Transverse colon (tissue), 4 donors: ENCODE measurements around the gene ANP32B. TPM values are rescaled to one million over a fixed set of nuclear protein-coding genes. Genes with fewer than 3 reads are reported as not detected.
"Not testable (repeated sequence)": the region's sequence is repeated elsewhere in the genome, so short reads cannot be mapped to it uniquely, and the experiment has no call there.

Experiments used
- DNase-seq: peaks from one replicate; pipeline ENCODE4 v3.0.0-alpha.2; 2019
- H3K27ac ChIP-seq, 4 donors: fragments of 200-600 bp; sonication (generic); 2 replicates each; pipeline ENCODE4 v1.5.1; 2016 to 2018; ENCODE audit warnings: inconsistent platforms in 4 of 4
- H3K27me3 ChIP-seq: fragments of 200-600 bp; sonication (generic); 2 replicates; pipeline ENCODE4 v1.5.1; 2017; ENCODE audit warnings: inconsistent platforms
- H3K36me3 ChIP-seq, 4 donors: fragments of 200-600 bp; sonication (generic); 2 replicates each; pipeline ENCODE4 v1.5.1; 2017 to 2019; ENCODE audit warnings: inconsistent platforms in 4 of 4
- H3K4me1 ChIP-seq, 4 donors: fragments of 200-600 bp; sonication (generic); 2 replicates each; pipeline ENCODE4 v1.5.1; 2017 to 2020; ENCODE audit warnings: inconsistent platforms in 4 of 4
- H3K4me3 ChIP-seq, 4 donors: fragments of 200-600 bp; sonication (generic); 1 replicate in 1 of 4; 2 replicates in 3 of 4; pipeline versions ENCODE4 v1.5.1 to v1.6.1; 2017 to 2019; ENCODE audit warnings: inconsistent platforms in 4 of 4
- H3K9me3 ChIP-seq, 2 donors: fragments of 200-600 bp; sonication (generic); 2 replicates each; pipeline ENCODE4 v1.5.1; 2017 to 2019; ENCODE audit warnings: inconsistent platforms in 2 of 2
- EP300 ChIP-seq: sonication (generic); formaldehyde crosslinking; IDR thresholded peaks from one replicate; pipeline ENCODE4 v1.6.1; 2017; ENCODE audit warnings: antibody characterized with exemption, low read depth
- POLR2A ChIP-seq: fragments of 450-650 bp; IDR thresholded peaks from one replicate; pipeline ENCODE4 v1.6.1; 2016; ENCODE audit warnings: antibody characterized with exemption, mild to moderate bottlenecking, moderate library complexity
- POLR2AphosphoS5 ChIP-seq, 3 donors: sonication (generic); formaldehyde crosslinking; IDR thresholded peaks; one replicate each; pipeline ENCODE4 v1.6.1; 2016; ENCODE audit warnings: antibody characterized with exemption in 3 of 3
- WGBS, 2 donors: methylation state at CpG; one replicate each; pipeline ENCODE4 v1.1.5; 2018; ENCODE audit warnings: low coverage in 1 of 2; 5-methylcytosine and 5-hydroxymethylcytosine counted together
- in situ Hi-C, 4 donors: fragments of 200-750 bp; cut with MboI; loops; one replicate each; pipeline versions ENCODE4 v1.15.0 to v1.15.1; 2017; ENCODE audit warnings: low sequenced_read_pairs in 3 of 4, low pct_ligation_motif_present in 1 of 4, low pct_unique_long_range_greater_than_20kb in 1 of 4
- intact Hi-C: fragments of 100-400 bp; cut with DNase I; formaldehyde crosslinking; loops from one replicate; pipeline ENCODE4 v1.15.1; 2023; ENCODE audit warnings: low total_unique reads
- total RNA-seq, 4 donors: library from RNA; depleted of rRNA; stranded (reverse); fragments of >200 nt; gene quantifications; one replicate each; pipeline ENCODE4 v1.1.0, GENCODE V29; 2016
- TF ChIP-seq, protein P1 (sequence below), 5 experiments: fragments of 200-600 bp in 3 of 5; fragments of 450-650 bp in 2 of 5; sonication (generic) in 3 of 5; IDR thresholded peaks; 1 replicate in 2 of 5; 2 replicates in 3 of 5; pipeline ENCODE4 v1.5.1; 2016 to 2017; ENCODE audit warnings: antibody characterized with exemption in 5 of 5, inconsistent platforms in 3 of 5, mild to moderate bottlenecking in 2 of 5, moderate library complexity in 1 of 5

ANP32B gene
- total RNA-seq, 4 donors from 2014 or later, result 37.4 to 65.6 (median 43.0) TPM

DNA sequence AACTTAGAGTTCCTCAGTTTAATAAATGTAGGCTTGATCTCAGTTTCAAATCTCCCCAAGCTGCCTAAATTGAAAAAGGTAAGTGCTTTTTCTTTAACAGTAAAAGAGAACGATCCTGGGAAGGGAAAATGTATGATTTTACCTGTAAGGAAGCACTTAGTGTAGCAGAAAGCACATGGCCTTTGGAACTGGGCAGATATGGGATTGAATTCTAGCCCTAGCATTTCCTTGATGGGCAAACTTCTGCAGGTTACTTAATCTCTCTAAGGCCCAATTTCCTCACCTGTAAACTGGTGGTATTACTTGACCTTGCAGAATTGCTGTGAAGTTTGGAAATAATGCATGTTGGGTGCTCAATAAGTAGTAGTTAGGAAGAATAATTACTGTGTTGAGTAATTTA is 11.6 kb downstream of the ANP32B start:
- in situ Hi-C loops (loop anchor here in 1 of 4 donors (25.0 kb wide), 1 partner anchor 93 kb away; no protein-coding TSS in a partner anchor), intact Hi-C loops (no loop called here)
- H3K4me3 ChIP-seq, result no peak overlapping the region
- WGBS, 2 donors, result 44 to 60% methylated on average over 1 of the region's 1 CpG
- H3K9me3 ChIP-seq, result no peaks in the 10 kb centered on the region
- peaks cover 0 to 16% (median 2%) of the 10 kb centered on the region in 4 donors for H3K36me3 ChIP-seq
- DNase-seq, result no peak
- H3K4me1 ChIP-seq, result peaks cover 29 to 60% (median 39%) of the 10 kb centered on the region in 4 donors
- TF ChIP-seq EP300 (no peak), POLR2A (no peak), POLR2AphosphoS5 (IDR thresholded peaks at IDR 0.05) (no peak)
- TF ChIP-seq, protein P1, sequence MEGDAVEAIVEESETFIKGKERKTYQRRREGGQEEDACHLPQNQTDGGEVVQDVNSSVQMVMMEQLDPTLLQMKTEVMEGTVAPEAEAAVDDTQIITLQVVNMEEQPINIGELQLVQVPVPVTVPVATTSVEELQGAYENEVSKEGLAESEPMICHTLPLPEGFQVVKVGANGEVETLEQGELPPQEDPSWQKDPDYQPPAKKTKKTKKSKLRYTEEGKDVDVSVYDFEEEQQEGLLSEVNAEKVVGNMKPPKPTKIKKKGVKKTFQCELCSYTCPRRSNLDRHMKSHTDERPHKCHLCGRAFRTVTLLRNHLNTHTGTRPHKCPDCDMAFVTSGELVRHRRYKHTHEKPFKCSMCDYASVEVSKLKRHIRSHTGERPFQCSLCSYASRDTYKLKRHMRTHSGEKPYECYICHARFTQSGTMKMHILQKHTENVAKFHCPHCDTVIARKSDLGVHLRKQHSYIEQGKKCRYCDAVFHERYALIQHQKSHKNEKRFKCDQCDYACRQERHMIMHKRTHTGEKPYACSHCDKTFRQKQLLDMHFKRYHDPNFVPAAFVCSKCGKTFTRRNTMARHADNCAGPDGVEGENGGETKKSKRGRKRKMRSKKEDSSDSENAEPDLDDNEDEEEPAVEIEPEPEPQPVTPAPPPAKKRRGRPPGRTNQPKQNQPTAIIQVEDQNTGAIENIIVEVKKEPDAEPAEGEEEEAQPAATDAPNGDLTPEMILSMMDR (IDR thresholded peaks at IDR 0.05), result no peak
- H3K27me3 ChIP-seq, result no peaks in the 10 kb centered on the region
- H3K27ac ChIP-seq, result peak overlapping the region in 3 of 4 donors; percentile 16 to 31 (median 26)

- 91 to 94% methylated on average over 4 to 7 of the region's 7 CpGs for WGBS, 2 donors
- in situ Hi-C loops, result loop anchor here in 1 of 4 donors (25.0 kb wide), 1 partner anchor 91 kb away; no protein-coding TSS in a partner anchor
- H3K4me3 ChIP-seq, DNase-seq, H3K27me3 ChIP-seq, H3K27ac ChIP-seq, intact Hi-C loops, H3K9me3 ChIP-seq: not testable (repeated sequence)
- Histone ChIP-seq H3K4me1 (peaks cover 14 to 41% (median 26%) of the 10 kb centered on the region in 4 donors), H3K36me3 (peaks cover 0 to 20% (median 6%) of the 10 kb centered on the region in 4 donors)
Measured at GRCh38 chr9:97996676-97997075, 13.5 kb downstream of the ANP32B start.

GRCh38 chr9:97997330-97998276 is 14.5 kb downstream of the ANP32B start:
- intact Hi-C loops (no loop called here), in situ Hi-C loops (loop anchor here in 1 of 4 donors (25.0 kb wide), 1 partner anchor 90 kb away; no protein-coding TSS in a partner anchor)
- Histone ChIP-seq H3K27me3 (no peaks in the 10 kb centered on the region), H3K4me3 (no peak overlapping the region), H3K27ac (no peak overlapping the region), H3K9me3 (no peaks in the 10 kb centered on the region), H3K36me3 (peaks cover 0 to 20% (median 6%) of the 10 kb centered on the region in 4 donors), H3K4me1 (peaks cover 6 to 32% (median 17%) of the 10 kb centered on the region in 4 donors)
- TF ChIP-seq, protein P1 (IDR thresholded peaks at IDR 0.05), result no peak
- TF ChIP-seq POLR2AphosphoS5 (IDR thresholded peaks at IDR 0.05) (no peak), EP300 (no peak)
- 75 to 92% methylated on average over 2 to 3 of the region's 3 CpGs for WGBS, 2 donors
- no peak for DNase-seq

DNA sequence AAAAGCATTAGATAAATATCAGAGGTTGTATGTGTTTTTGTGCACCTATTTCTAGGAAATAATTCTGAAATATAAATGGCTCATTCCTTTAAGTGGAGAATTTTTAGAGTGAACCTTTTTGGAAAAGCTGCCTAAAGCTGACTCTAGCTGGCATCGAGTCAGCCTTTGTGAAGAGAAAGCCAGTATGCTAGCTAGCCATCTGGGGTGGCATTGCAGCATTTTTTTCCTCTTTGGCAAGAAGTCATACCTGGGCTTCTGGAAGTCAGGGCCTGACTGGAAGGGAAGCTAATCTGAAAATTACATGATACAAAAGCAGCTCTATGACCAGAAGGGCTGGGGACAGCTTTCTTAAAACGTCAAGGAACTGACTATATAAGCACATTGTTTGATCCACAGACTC is 19.7 kb downstream of the ANP32B start:
- intact Hi-C loops, result no loop called here
- H3K9me3 ChIP-seq, result no peaks in the 10 kb centered on the region
- DNase-seq, result no peak
- in situ Hi-C loops, result no loop called here
- peaks cover 0 to 2% (median 0%) of the 10 kb centered on the region in 4 donors for H3K4me1 ChIP-seq
- H3K27me3 ChIP-seq, result no peaks in the 10 kb centered on the region
- WGBS, 2 donors, result 70 to 73% methylated on average over 2 of the region's 2 CpGs
- H3K36me3 ChIP-seq, result peaks cover 0 to 35% (median 23%) of the 10 kb centered on the region in 4 donors
- TF ChIP-seq, protein P1 (IDR thresholded peaks at IDR 0.05), result no peak
- TF ChIP-seq POLR2A (no peak), POLR2AphosphoS5 (IDR thresholded peaks at IDR 0.05) (no peak), EP300 (no peak)
- no peak overlapping the region for H3K4me3 ChIP-seq
- H3K27ac ChIP-seq, result peak overlapping the region in 1 of 4 donors; percentile 1
